GM21367 (cell line): ENCODE data around the gene IER3.

ENCODE experiments used
- ATAC-seq: cut with Tn5 transposase; IDR thresholded peaks from one replicate; pipeline ENCODE4 v1.9.1; 2021; ENCODE audit not compliant: unreplicated experiment

IER3 gene

GRCh38 chr6:30749554-30750378, 5.4 kb upstream of the IER3 start:
- no peak for ATAC-seq

- no peak for ATAC-seq
Measured at GRCh38 chr6:30748851-30749540, 4.6 kb upstream of the IER3 start.

GRCh38 chr6:30747902-30748769, 3.8 kb upstream of the IER3 start:
- no peak for ATAC-seq

GRCh38 chr6:30747300-30747687, 2.9 kb upstream of the IER3 start:
- ATAC-seq = no peak

- ATAC-seq = peak; percentile 20
Measured at GRCh38 chr6:30743099-30744053, 971 bp downstream of the IER3 start.

- peak; percentile 66 for ATAC-seq
Measured at GRCh38 chr6:30742316-30743098, 1.8 kb downstream of the IER3 start, which contains the start of gene FLOT1. Gene FLOT1, minus strand, starts transcription at chr6:30742687. Its CDS starts 498 bp downstream, at chr6:30742189.

- ATAC-seq = no peak
Measured at GRCh38 chr6:30741789-30742315, 2.5 kb downstream of the IER3 start.

GRCh38 chr6:30741063-30741779, 3.1 kb downstream of the IER3 start:
- ATAC-seq = no peak

GRCh38 chr6:30740540-30740870, 3.8 kb downstream of the IER3 start:
- ATAC-seq = no peak

GRCh38 chr6:30738532-30738931, 5.8 kb downstream of the IER3 start:
- no peak for ATAC-seq

- ATAC-seq = no peak
Measured at GRCh38 chr6:30735668-30736314, 8.6 kb downstream of the IER3 start.

GRCh38 chr6:30732237-30732943, 12.0 kb downstream of the IER3 start:
- no peak for ATAC-seq

GRCh38 chr6:30730601-30731435, 13.5 kb downstream of the IER3 start:
- ATAC-seq = no peak

GRCh38 chr6:30727920-30728553, 16.3 kb downstream of the IER3 start:
- no peak for ATAC-seq

- no peak for ATAC-seq
Measured at GRCh38 chr6:30726506-30727413, 17.6 kb downstream of the IER3 start.
